Measurements from ENCODE around the gene ARSB. TPM values are rescaled to one million over a fixed set of nuclear protein-coding genes. Genes with fewer than 3 reads are reported as not detected.

Gene ARSB
- total RNA-seq, 1 donor from 2014 or later: 14.3 TPM

GRCh38 chr5:78751872-78752271, 233.2 kb downstream of the ARSB start:
- intact Hi-C loops (cut with micrococcal nuclease): no loop called here
- H3K36me3 ChIP-seq: no peaks in the 10 kb centered on the region
- H3K27ac ChIP-seq (replicated peaks): no peak overlapping the region
- no peak for DNase-seq
- no peaks in the 10 kb centered on the region for H3K27me3 ChIP-seq (ENCODE audit: low read depth)
- no peaks in the 10 kb centered on the region for H3K4me1 ChIP-seq
- H3K4me3 ChIP-seq: no peak overlapping the region
- TF ChIP-seq, protein P1, sequence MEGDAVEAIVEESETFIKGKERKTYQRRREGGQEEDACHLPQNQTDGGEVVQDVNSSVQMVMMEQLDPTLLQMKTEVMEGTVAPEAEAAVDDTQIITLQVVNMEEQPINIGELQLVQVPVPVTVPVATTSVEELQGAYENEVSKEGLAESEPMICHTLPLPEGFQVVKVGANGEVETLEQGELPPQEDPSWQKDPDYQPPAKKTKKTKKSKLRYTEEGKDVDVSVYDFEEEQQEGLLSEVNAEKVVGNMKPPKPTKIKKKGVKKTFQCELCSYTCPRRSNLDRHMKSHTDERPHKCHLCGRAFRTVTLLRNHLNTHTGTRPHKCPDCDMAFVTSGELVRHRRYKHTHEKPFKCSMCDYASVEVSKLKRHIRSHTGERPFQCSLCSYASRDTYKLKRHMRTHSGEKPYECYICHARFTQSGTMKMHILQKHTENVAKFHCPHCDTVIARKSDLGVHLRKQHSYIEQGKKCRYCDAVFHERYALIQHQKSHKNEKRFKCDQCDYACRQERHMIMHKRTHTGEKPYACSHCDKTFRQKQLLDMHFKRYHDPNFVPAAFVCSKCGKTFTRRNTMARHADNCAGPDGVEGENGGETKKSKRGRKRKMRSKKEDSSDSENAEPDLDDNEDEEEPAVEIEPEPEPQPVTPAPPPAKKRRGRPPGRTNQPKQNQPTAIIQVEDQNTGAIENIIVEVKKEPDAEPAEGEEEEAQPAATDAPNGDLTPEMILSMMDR (IDR thresholded peaks at IDR 0.05; ENCODE audit: borderline replicate concordance): no peak
- no peaks in the 10 kb centered on the region for H3K9me3 ChIP-seq (replicated peaks)

DNA sequence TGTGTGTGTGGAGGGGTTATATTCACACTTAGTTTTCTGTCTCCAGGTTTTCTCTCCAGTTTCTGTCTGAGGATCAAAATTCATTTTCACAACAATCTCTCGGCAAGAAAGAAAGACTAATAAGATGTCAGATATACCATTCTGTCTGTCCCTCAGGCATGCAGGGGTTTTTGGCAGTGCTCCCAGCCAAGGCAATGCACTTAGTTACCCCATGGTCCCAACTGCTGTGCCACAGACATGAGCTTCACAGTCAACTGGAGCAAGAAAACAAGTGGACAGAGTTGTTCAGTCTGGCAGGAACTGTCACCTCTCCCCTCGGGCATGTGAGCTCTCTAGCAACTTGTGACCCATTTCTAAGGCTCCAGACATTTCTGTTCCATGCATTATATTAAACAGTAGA, 234.8 kb downstream of the ARSB start:
- no peak overlapping the region for H3K4me3 ChIP-seq
- H3K27me3 ChIP-seq (ENCODE audit: low read depth): peaks cover 1% of the 10 kb centered on the region
- TF ChIP-seq, protein P1 (IDR thresholded peaks at IDR 0.05; ENCODE audit: borderline replicate concordance): no peak
- intact Hi-C loops (cut with micrococcal nuclease): no loop called here
- no peaks in the 10 kb centered on the region for H3K9me3 ChIP-seq (replicated peaks)
- H3K4me1 ChIP-seq: no peaks in the 10 kb centered on the region
- H3K27ac ChIP-seq (replicated peaks): no peak overlapping the region
- H3K36me3 ChIP-seq: no peaks in the 10 kb centered on the region
- no peak for DNase-seq

- TF ChIP-seq, protein P1 (IDR thresholded peaks at IDR 0.05; ENCODE audit: borderline replicate concordance): no peak
- Histone ChIP-seq H3K4me1 (no peaks in the 10 kb centered on the region), H3K4me3 (no peak overlapping the region), H3K36me3 (no peaks in the 10 kb centered on the region), H3K27me3 (ENCODE audit: low read depth) (peaks cover 6% of the 10 kb centered on the region), H3K9me3 (replicated peaks) (no peaks in the 10 kb centered on the region), H3K27ac (replicated peaks) (no peak overlapping the region)
- intact Hi-C loops (cut with micrococcal nuclease): no loop called here
- no peak for DNase-seq
Observed at GRCh38 chr5:78747705-78748359, 237.3 kb downstream of the ARSB start.

- H3K4me1 ChIP-seq: no peaks in the 10 kb centered on the region
- TF ChIP-seq, protein P1 (IDR thresholded peaks at IDR 0.05; ENCODE audit: borderline replicate concordance): no peak
- H3K27ac ChIP-seq (replicated peaks): no peak overlapping the region
- H3K36me3 ChIP-seq: no peaks in the 10 kb centered on the region
- intact Hi-C loops (cut with micrococcal nuclease): no loop called here
- no peak for DNase-seq
- no peaks in the 10 kb centered on the region for H3K9me3 ChIP-seq (replicated peaks)
- H3K27me3 ChIP-seq (ENCODE audit: low read depth): peaks cover 6% of the 10 kb centered on the region
- no peak overlapping the region for H3K4me3 ChIP-seq
Observed at GRCh38 chr5:78747055-78747454, 238.1 kb downstream of the ARSB start.

DNA sequence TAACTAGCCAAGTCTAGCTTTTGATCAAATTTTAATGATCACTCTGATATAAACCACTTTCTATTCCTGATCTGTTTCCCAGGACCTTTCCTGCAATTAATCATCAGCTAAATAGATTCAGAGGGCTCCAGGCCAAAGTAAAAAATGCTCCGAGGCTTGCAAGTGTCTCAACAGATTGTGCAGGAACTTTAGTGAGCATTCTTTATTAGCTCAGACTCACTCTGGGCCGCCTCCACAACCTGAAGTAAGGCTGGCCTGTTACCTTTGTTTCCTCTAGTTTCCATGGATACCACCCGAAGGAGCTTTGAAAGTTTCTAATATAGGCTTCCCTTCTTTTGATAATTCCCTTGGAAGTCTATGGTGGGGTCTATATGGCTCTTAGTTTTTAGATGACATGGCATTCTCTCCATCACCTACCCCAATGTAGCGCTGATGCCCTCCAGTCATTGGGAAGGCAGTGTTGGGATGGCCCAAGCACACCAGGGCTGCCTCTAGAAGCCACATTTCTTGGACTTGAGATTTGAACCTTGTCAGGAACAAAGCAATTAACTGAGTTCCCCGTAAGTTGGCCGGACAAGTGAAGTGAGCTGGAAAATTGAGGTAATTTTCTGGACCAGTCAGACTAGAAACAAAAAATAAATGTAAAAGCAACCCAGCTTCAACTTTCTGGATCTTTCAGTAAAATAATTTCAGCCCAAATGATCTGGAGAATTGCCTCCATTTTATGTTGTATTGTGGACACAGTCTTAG, 238.9 kb downstream of the ARSB start:
- intact Hi-C loops (cut with micrococcal nuclease): no loop called here
- no peak overlapping the region for H3K27ac ChIP-seq (replicated peaks)

More for the DNA sequence above, 238.9 kb downstream of the ARSB start:
- peaks cover 6% of the 10 kb centered on the region for H3K27me3 ChIP-seq (ENCODE audit: low read depth)
- H3K4me3 ChIP-seq: no peak overlapping the region
- no peaks in the 10 kb centered on the region for H3K36me3 ChIP-seq
- H3K4me1 ChIP-seq: no peaks in the 10 kb centered on the region
- DNase-seq: no peak
- TF ChIP-seq, protein P1 (IDR thresholded peaks at IDR 0.05; ENCODE audit: borderline replicate concordance): no peak
- H3K9me3 ChIP-seq (replicated peaks): no peaks in the 10 kb centered on the region

Data from left ventricle myocardium inferior (tissue), 1 donor.